GM23338 (cell line): ENCODE data around the gene PCBP3. TPM values are rescaled to one million over a fixed set of nuclear protein-coding genes. Genes with fewer than 3 reads are reported as not detected.

ENCODE experiments used
- ATAC-seq: fragments of 200-7000 bp; cut with Tn5 transposase; 3 replicates; pipeline ENCODE4 v1.9.1; 2020
- DNase-seq: peaks from one replicate; pipeline ENCODE4 v3.0.0-alpha.2; 2015; ENCODE audit warnings: low spot score
- H2AFZ ChIP-seq: fragments of 200-600 bp; sonication (generic); 2 replicates; pipeline ENCODE4 v1.8.0; 2016; ENCODE audit warnings: antibody characterized with exemption, mild to moderate bottlenecking, moderate library complexity
- H3F3A ChIP-seq: fragments of 200-600 bp; sonication (generic); replicated peaks from 2 replicates; pipeline ENCODE4 v1.8.0; 2017; ENCODE audit warnings: antibody characterized with exemption, mixed run types, low read depth
- H3K27ac ChIP-seq: fragments of 200-600 bp; sonication (generic); 2 replicates; pipeline ENCODE4 v1.6.1; 2016; ENCODE audit warnings: low read depth
- H3K27me3 ChIP-seq: fragments of 200-600 bp; sonication (generic); 2 replicates; pipeline ENCODE4 v1.8.0; 2016; ENCODE audit warnings: mild to moderate bottlenecking, mixed run types, moderate library complexity; ENCODE audit not compliant: insufficient read depth
- H3K36me3 ChIP-seq: fragments of 200-600 bp; sonication (generic); 2 replicates; pipeline ENCODE4 v1.8.0; 2016; ENCODE audit warnings: mild to moderate bottlenecking; ENCODE audit not compliant: insufficient read depth
- H3K4me1 ChIP-seq: fragments of 200-600 bp; sonication (generic); 2 replicates; pipeline ENCODE4 v1.8.0; 2016; ENCODE audit warnings: mild to moderate bottlenecking, moderate library complexity; ENCODE audit not compliant: insufficient read depth
- H3K4me2 ChIP-seq: fragments of 200-600 bp; sonication (generic); 2 replicates; pipeline ENCODE4 v1.7.1; 2017; ENCODE audit warnings: mixed run types
- H3K4me3 ChIP-seq: fragments of 200-600 bp; sonication (generic); 2 replicates; pipeline ENCODE4 v1.6.1; 2016; ENCODE audit warnings: mixed run types
- H3K79me2 ChIP-seq: fragments of 200-600 bp; sonication (generic); replicated peaks from 2 replicates; pipeline ENCODE4 v1.8.0; 2017; ENCODE audit warnings: mild to moderate bottlenecking; ENCODE audit not compliant: insufficient read depth
- H3K9me2 ChIP-seq: fragments of 200-600 bp; sonication (generic); 2 replicates; pipeline ENCODE4 v1.8.0; 2017; ENCODE audit not compliant: insufficient read depth
- H4K20me1 ChIP-seq: fragments of 200-600 bp; sonication (generic); replicated peaks from 2 replicates; pipeline ENCODE4 v1.8.0; 2017; ENCODE audit warnings: mild to moderate bottlenecking; ENCODE audit not compliant: insufficient read depth
- H3K27ac Mint-ChIP-seq: 2 replicates; pipeline ENCODE4 v1.8.0; 2020; ENCODE audit warnings: inconsistent platforms, mild to moderate bottlenecking, moderate library complexity, mixed read lengths
- H3K27me3 Mint-ChIP-seq: 3 replicates; pipeline ENCODE4 v1.8.0; 2022; ENCODE audit warnings: low read depth, mild to moderate bottlenecking, moderate library complexity, mixed read lengths, inconsistent platforms; ENCODE audit not compliant: insufficient read depth, poor library complexity
- H3K36me3 Mint-ChIP-seq: 3 replicates; pipeline ENCODE4 v1.8.0; 2021; ENCODE audit warnings: low read depth, mild to moderate bottlenecking, inconsistent platforms, moderate library complexity, mixed read lengths
- H3K4me1 Mint-ChIP-seq: 3 replicates; pipeline ENCODE4 v1.8.0; 2020; ENCODE audit warnings: mild to moderate bottlenecking, inconsistent platforms, mixed read lengths
- H3K4me3 Mint-ChIP-seq: 3 replicates; pipeline ENCODE4 v1.8.0; 2021; ENCODE audit warnings: moderate library complexity, mild to moderate bottlenecking, inconsistent platforms, mixed read lengths
- H3K9me3 Mint-ChIP-seq: 3 replicates; pipeline ENCODE4 v1.8.0; 2020; ENCODE audit warnings: moderate library complexity, mild to moderate bottlenecking, inconsistent platforms, mixed read lengths
- CREB1 ChIP-seq: fragments of 250-450 bp; sonication (Bioruptor Pico); IDR thresholded peaks from 2 replicates; pipeline ENCODE4 v1.5.0; 2020; ENCODE audit warnings: low read depth, mild to moderate bottlenecking, moderate library complexity
- JUNB ChIP-seq: IDR thresholded peaks from one replicate; pipeline ENCODE4 v1.6.1; 2016; ENCODE audit warnings: antibody characterized with exemption; ENCODE audit not compliant: unreplicated experiment
- POLR2AphosphoS5 ChIP-seq: IDR thresholded peaks from 2 replicates; pipeline ENCODE4 v1.6.1; 2016; ENCODE audit warnings: antibody characterized with exemption, low read depth
- ZNF114 ChIP-seq: fragments of 250-450 bp; sonication (Bioruptor Pico); IDR thresholded peaks from 2 replicates; pipeline ENCODE4 v1.5.0; 2020; ENCODE audit warnings: mild to moderate bottlenecking, moderate library complexity
- polyA plus RNA-seq: library from polyadenylated mRNA; unstranded; fragments of >200 nt; fragmentation: Nextera tagmentation; extraction: Ambion mirVana; gene quantifications from 2 replicates; pipeline ENCODE4 v1.2.1, GENCODE V29; 2016
- total RNA-seq: library from RNA; depleted of rRNA; stranded (reverse); fragments of >200 nt; shearing (Covaris generic); gene quantifications from 2 replicates; pipeline ENCODE4 v1.2.3, GENCODE V29; 2014
- TF ChIP-seq, protein P1 (sequence below): IDR thresholded peaks from one replicate; pipeline ENCODE4 v1.6.1; 2018; ENCODE audit warnings: antibody characterized with exemption; ENCODE audit not compliant: unreplicated experiment
- TF ChIP-seq, protein P2 (sequence below): IDR thresholded peaks from 2 replicates; pipeline ENCODE4 v1.6.1; 2016; ENCODE audit warnings: antibody characterized with exemption
- TF ChIP-seq, protein P3 (sequence below), 2 experiments: fragments of 200-600 bp in 1 of 2; sonication (generic) in 1 of 2; conservative IDR thresholded peaks; 2 replicates each; pipeline versions ENCODE4 v1.5.1 to v1.6.1; 2016 to 2017; ENCODE audit warnings: antibody characterized with exemption in 2 of 2, low read depth in 2 of 2, mild to moderate bottlenecking in 2 of 2, moderate library complexity in 1 of 2

Gene PCBP3
- total and polyA plus RNA-seq, 2 experiments from 2014 or later, result 7.1 to 9.1 TPM

DNA sequence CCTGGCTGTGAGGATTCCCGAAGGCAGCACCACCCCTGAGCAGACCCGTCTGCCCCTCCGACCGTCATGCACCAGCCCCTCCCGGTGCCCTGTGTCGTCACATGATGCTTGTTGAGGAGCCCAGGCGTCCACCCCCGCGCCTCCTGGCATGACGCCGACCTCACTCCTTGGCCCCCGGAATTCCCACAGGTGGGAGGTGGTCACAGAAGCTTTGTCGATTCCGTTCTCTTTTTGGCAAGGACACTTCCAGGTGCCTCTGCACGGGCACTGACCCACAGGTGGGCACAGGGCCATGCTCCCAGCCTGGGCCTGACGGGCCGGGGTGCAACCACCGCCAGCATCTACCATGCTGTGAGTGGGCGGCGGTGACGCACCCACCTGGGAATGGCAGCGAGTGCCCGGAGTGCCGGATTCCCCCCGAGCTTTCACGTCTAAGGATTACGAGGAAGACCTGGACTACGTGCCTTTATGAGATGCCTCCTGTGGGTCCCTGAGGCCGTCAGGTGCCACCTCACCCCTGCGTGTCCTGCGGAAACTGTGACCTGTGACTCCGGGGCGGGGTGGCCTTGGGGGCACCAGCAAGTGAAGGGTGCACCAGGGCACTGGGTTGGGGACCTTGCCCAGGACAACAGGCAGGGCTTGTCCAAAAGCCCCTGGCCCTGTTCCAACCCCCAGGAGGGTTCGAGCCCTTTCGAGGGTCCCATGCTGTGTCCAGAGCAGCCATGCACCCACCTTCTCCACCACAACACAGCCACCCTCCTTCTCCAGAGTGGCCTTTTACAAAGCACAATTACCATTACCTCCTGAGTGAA is 306.6 kb downstream of the PCBP3 start (continued):
- TF ChIP-seq, protein P1, sequence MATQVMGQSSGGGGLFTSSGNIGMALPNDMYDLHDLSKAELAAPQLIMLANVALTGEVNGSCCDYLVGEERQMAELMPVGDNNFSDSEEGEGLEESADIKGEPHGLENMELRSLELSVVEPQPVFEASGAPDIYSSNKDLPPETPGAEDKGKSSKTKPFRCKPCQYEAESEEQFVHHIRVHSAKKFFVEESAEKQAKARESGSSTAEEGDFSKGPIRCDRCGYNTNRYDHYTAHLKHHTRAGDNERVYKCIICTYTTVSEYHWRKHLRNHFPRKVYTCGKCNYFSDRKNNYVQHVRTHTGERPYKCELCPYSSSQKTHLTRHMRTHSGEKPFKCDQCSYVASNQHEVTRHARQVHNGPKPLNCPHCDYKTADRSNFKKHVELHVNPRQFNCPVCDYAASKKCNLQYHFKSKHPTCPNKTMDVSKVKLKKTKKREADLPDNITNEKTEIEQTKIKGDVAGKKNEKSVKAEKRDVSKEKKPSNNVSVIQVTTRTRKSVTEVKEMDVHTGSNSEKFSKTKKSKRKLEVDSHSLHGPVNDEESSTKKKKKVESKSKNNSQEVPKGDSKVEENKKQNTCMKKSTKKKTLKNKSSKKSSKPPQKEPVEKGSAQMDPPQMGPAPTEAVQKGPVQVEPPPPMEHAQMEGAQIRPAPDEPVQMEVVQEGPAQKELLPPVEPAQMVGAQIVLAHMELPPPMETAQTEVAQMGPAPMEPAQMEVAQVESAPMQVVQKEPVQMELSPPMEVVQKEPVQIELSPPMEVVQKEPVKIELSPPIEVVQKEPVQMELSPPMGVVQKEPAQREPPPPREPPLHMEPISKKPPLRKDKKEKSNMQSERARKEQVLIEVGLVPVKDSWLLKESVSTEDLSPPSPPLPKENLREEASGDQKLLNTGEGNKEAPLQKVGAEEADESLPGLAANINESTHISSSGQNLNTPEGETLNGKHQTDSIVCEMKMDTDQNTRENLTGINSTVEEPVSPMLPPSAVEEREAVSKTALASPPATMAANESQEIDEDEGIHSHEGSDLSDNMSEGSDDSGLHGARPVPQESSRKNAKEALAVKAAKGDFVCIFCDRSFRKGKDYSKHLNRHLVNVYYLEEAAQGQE, result no peak
- TF ChIP-seq JUNB, result no peak
- TF ChIP-seq, protein P2, sequence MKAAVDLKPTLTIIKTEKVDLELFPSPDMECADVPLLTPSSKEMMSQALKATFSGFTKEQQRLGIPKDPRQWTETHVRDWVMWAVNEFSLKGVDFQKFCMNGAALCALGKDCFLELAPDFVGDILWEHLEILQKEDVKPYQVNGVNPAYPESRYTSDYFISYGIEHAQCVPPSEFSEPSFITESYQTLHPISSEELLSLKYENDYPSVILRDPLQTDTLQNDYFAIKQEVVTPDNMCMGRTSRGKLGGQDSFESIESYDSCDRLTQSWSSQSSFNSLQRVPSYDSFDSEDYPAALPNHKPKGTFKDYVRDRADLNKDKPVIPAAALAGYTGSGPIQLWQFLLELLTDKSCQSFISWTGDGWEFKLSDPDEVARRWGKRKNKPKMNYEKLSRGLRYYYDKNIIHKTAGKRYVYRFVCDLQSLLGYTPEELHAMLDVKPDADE, result no peak

DNA sequence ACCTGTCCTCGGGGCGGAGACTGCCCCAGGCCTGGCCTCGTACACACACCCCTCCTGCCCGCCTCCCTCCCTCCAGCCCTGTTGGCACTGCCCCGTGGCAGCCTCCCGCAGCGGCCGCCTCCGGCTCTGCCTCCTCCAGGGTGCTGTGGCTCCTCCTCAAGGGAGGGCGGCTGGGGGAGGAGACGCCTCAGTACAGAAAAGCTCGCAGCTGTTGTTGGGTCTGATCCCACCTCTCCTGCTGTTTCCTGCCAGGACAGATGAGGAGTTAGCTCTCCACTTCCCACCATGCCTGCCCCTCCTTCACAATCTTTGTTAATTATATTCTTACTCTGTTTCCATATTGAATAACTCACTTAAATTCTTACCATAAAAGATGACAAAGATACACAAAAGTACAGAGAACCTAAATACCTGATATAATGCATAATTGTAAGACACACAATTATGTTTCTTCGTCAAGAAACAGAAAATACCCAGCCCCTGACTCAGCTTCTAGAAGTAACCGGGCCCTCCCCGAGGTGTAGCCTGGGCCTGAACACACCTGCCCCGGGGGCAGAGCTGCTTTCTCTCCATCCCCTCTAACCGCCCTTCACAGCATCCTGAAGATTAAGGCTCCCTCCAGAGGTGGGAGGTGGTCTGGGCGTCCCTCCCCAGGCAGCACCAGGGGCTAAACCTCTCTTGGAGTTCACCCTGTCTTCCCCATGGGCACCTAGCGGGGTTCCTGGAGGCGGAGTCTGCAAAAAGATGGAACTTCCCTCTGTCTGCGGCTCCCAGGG is 307.4 kb downstream of the PCBP3 start:
- no peaks in the 10 kb centered on the region for H3K36me3 ChIP-seq
- H4K20me1 ChIP-seq, result no peaks in the 10 kb centered on the region
- no peaks in the 10 kb centered on the region for H3F3A ChIP-seq
- H3K4me2 ChIP-seq, result no peak overlapping the region
- ATAC-seq (peak; percentile 51), DNase-seq (no peak)
- no peak overlapping the region for H3K27ac Mint-ChIP-seq
- H3K79me2 ChIP-seq, result no peaks in the 10 kb centered on the region
- H3K4me3 Mint-ChIP-seq, result no peak overlapping the region
- no peaks in the 10 kb centered on the region; the same call in 2 of the 3 replicates for H3K36me3 Mint-ChIP-seq
- H3K27ac ChIP-seq, result no peak overlapping the region
- no peaks in the 10 kb centered on the region; the same call in 2 of the 3 replicates for H3K9me3 Mint-ChIP-seq
- peaks cover 13% of the 10 kb centered on the region for H3K27me3 Mint-ChIP-seq
- H3K4me3 ChIP-seq, result no peak overlapping the region
- no peak overlapping the region for H2AFZ ChIP-seq
- H3K27me3 ChIP-seq, result no peaks in the 10 kb centered on the region
- no peaks in the 10 kb centered on the region for H3K4me1 ChIP-seq
- peaks cover 10% of the 10 kb centered on the region for H3K4me1 Mint-ChIP-seq
- no peaks in the 10 kb centered on the region for H3K9me2 ChIP-seq
- TF ChIP-seq CREB1 (CRISPR knock-in tag) (no peak), ZNF114 (CRISPR knock-in tag) (no peak), POLR2AphosphoS5 (no peak)
- TF ChIP-seq, protein P3, sequence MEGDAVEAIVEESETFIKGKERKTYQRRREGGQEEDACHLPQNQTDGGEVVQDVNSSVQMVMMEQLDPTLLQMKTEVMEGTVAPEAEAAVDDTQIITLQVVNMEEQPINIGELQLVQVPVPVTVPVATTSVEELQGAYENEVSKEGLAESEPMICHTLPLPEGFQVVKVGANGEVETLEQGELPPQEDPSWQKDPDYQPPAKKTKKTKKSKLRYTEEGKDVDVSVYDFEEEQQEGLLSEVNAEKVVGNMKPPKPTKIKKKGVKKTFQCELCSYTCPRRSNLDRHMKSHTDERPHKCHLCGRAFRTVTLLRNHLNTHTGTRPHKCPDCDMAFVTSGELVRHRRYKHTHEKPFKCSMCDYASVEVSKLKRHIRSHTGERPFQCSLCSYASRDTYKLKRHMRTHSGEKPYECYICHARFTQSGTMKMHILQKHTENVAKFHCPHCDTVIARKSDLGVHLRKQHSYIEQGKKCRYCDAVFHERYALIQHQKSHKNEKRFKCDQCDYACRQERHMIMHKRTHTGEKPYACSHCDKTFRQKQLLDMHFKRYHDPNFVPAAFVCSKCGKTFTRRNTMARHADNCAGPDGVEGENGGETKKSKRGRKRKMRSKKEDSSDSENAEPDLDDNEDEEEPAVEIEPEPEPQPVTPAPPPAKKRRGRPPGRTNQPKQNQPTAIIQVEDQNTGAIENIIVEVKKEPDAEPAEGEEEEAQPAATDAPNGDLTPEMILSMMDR (conservative IDR thresholded peaks at IDR 0.05; ENCODE audit: low read depth in 2 of 2), result peak in 1 of 2 experiments; percentile 30; a peak in 1 of 4 replicates
- TF ChIP-seq, protein P2, result no peak
- TF ChIP-seq, protein P1, result no peak
